HepG2 (cell line): ENCODE results near the gene NTM. TPM values are rescaled to one million over a fixed set of nuclear protein-coding genes. Genes with fewer than 3 reads are reported as not detected.

Experiments used
- ATAC-seq: fragments of 200-7000 bp; cut with Tn5 transposase; 3 replicates; pipeline ENCODE4 v1.9.1; 2020; ENCODE audit warnings: mild to moderate bottlenecking, moderate library complexity
- BruUV-seq: library from RNA; stranded (reverse); fragments of 400-500 nt; replicated peaks from 2 replicates; lab custom pipeline; 2021; lab: Mats Ljungman, UMichigan
- CTCF ChIA-PET: fragments of 300-600 bp; formaldehyde crosslinking; extraction: SDS; loops from one replicate; lab custom pipeline; 2021; ENCODE audit warnings: low total read pairs, inconsistent platforms, low intra/inter-chr PET ratio; lab: Yijun Ruan, JAX
- POLR2A ChIA-PET: fragments of 350-600 bp; sonication (Branson Sonifier 250); formaldehyde crosslinking; loops from one replicate; lab custom pipeline; 2020; ENCODE audit warnings: antibody characterized with exemption, inconsistent platforms; lab: Yijun Ruan, JAX
- DNase-seq: peaks from one replicate; pipeline ENCODE4 v3.0.0-alpha.2; 2015; ENCODE audit warnings: low spot score
- FAIRE-seq: peaks from 3 replicates; lab custom pipeline; 2011; peaks lifted over from hg19 to GRCh38; lab: Jason Lieb, UNC
- H2AFZ ChIP-seq: one replicate; pipeline ENCODE4 v1.6.1; 2011; ENCODE audit warnings: low read length, inconsistent platforms
- H3K27ac ChIP-seq: fragments of 300-600 bp; 3 replicates; pipeline ENCODE4 v1.8.0; 2011; ENCODE audit warnings: mixed run types, mild to moderate bottlenecking, mixed read lengths, low read length, inconsistent platforms; ENCODE audit not compliant: insufficient read depth; ENCODE audit errors: extremely low read length
- H3K27me3 ChIP-seq, 2 experiments: fragments of 200-600 bp in 1 of 2; 2 replicates in 1 of 2; 3 replicates in 1 of 2; pipeline versions ENCODE4 v1.6.0 to v1.8.0; 2011; ENCODE audit warnings: low read length in 2 of 2, mild to moderate bottlenecking in 2 of 2, moderate library complexity in 2 of 2, inconsistent platforms in 1 of 2; ENCODE audit not compliant: insufficient read depth in 2 of 2, control insufficient read depth in 1 of 2
- H3K36me3 ChIP-seq, 2 experiments: fragments of 200-600 bp in 1 of 2; replicated peaks in 1 of 2; 2 replicates in 1 of 2; 3 replicates in 1 of 2; pipeline versions ENCODE4 v1.5.1 to v1.8.0; 2011; ENCODE audit warnings: low read length in 2 of 2, inconsistent platforms in 1 of 2; ENCODE audit not compliant: insufficient read depth in 2 of 2, control insufficient read depth in 1 of 2
- H3K4me1 ChIP-seq: 2 replicates; pipeline ENCODE4 v1.5.1; 2012; ENCODE audit warnings: low read length, inconsistent platforms; ENCODE audit not compliant: insufficient read depth
- H3K4me2 ChIP-seq: 2 replicates; pipeline ENCODE4 v1.6.0; 2011; ENCODE audit warnings: low read depth, low read length, inconsistent platforms
- H3K4me3 ChIP-seq, 3 experiments: fragments of 200-600 bp in 1 of 3; sonication (generic), shearing (Covaris generic) in 1 of 3; replicated peaks in 1 of 3; 2 replicates each; pipeline ENCODE4 v1.5.1; 2011 to 2016; ENCODE audit warnings: low read length in 3 of 3, inconsistent platforms in 2 of 3, low read depth in 2 of 3, mild to moderate bottlenecking in 2 of 3, control low read depth in 1 of 3, mixed read lengths in 1 of 3; ENCODE audit not compliant: insufficient read depth in 1 of 3
- H3K79me2 ChIP-seq: one replicate; pipeline ENCODE4 v1.6.1; 2011; ENCODE audit warnings: low read length, inconsistent platforms; ENCODE audit not compliant: insufficient read depth
- H3K9ac ChIP-seq: 2 replicates; pipeline ENCODE4 v1.6.0; 2011; ENCODE audit warnings: mild to moderate bottlenecking, low read depth, low read length, inconsistent platforms; ENCODE audit not compliant: insufficient read depth
- H3K9me3 ChIP-seq: 2 replicates; pipeline ENCODE4 v1.5.1; 2012; ENCODE audit warnings: mild to moderate bottlenecking, low read length
- H4K20me1 ChIP-seq: 2 replicates; pipeline ENCODE4 v1.6.0; 2011; ENCODE audit warnings: inconsistent platforms, mild to moderate bottlenecking, low read length, moderate library complexity; ENCODE audit not compliant: insufficient read depth
- CAMTA2 ChIP-seq: sonication (generic); formaldehyde crosslinking; IDR thresholded peaks from 2 replicates; pipeline ENCODE4 v1.4.0; 2020; ENCODE audit warnings: mild to moderate bottlenecking, missing genetic modification reagents, borderline replicate concordance
- ESRRA ChIP-seq: sonication (generic); formaldehyde crosslinking; IDR thresholded peaks from 2 replicates; pipeline ENCODE4 v1.5.1; 2020; ENCODE audit warnings: mild to moderate bottlenecking, low read depth, missing genetic modification reagents
- GTF3A ChIP-seq: sonication (generic); formaldehyde crosslinking; conservative IDR thresholded peaks from 2 replicates; pipeline ENCODE4 v1.4.0; 2020; ENCODE audit warnings: mild to moderate bottlenecking, missing genetic modification reagents
- IKZF4 ChIP-seq: sonication (generic); formaldehyde crosslinking; IDR thresholded peaks from 2 replicates; pipeline ENCODE4 v1.5.1; 2020; ENCODE audit warnings: borderline replicate concordance, mild to moderate bottlenecking, low read depth, missing genetic modification reagents; ENCODE audit errors: not compliant biosample characterization
- KAT2B ChIP-seq: fragments of 150-350 bp; IDR thresholded peaks from 2 replicates; pipeline ENCODE4 v1.6.1; 2014; ENCODE audit warnings: low read depth, low read length, borderline replicate concordance
- MIER2 ChIP-seq: IDR thresholded peaks from 2 replicates; pipeline ENCODE4 v1.6.1; 2016; ENCODE audit warnings: missing biosample characterization, missing genetic modification reagents
- NRL ChIP-seq: sonication (generic); formaldehyde crosslinking; IDR thresholded peaks from 2 replicates; pipeline ENCODE4 v1.5.0; 2020; ENCODE audit warnings: missing genetic modification reagents, mild to moderate bottlenecking, moderate library complexity, borderline replicate concordance
- PAWR ChIP-seq: sonication (generic); formaldehyde crosslinking; IDR thresholded peaks from 2 replicates; pipeline ENCODE4 v1.4.0; 2020; ENCODE audit warnings: missing genetic modification reagents, mild to moderate bottlenecking, borderline replicate concordance
- SIN3B ChIP-seq: fragments of 150-350 bp; IDR thresholded peaks from 2 replicates; pipeline ENCODE4 v1.6.1; 2014; ENCODE audit warnings: low read length
- SNAI1 ChIP-seq: sonication (generic); formaldehyde crosslinking; IDR thresholded peaks from 2 replicates; pipeline ENCODE4 v1.5.0; 2020; ENCODE audit warnings: mild to moderate bottlenecking, missing genetic modification reagents, borderline replicate concordance
- THAP11 ChIP-seq: IDR thresholded peaks from 2 replicates; pipeline ENCODE4 v1.6.1; 2016; ENCODE audit warnings: missing biosample characterization, missing genetic modification reagents
- ZFAT ChIP-seq: sonication (generic); formaldehyde crosslinking; conservative IDR thresholded peaks from 2 replicates; pipeline ENCODE4 v1.8.1; 2023; ENCODE audit warnings: missing genetic modification reagents, inconsistent platforms
- ZNF225 ChIP-seq: sonication (generic); formaldehyde crosslinking; IDR thresholded peaks from 2 replicates; pipeline ENCODE4 v1.4.0; 2020; ENCODE audit warnings: mild to moderate bottlenecking, missing genetic modification reagents
- ZNF784 ChIP-seq: sonication (generic); formaldehyde crosslinking; IDR thresholded peaks from 2 replicates; pipeline ENCODE4 v1.5.1; 2020; ENCODE audit warnings: missing genetic modification reagents, mild to moderate bottlenecking, borderline replicate concordance
- WGBS: methylation state at CpG from one replicate; pipeline ENCODE4 v1.1.6; 2017; ENCODE audit warnings: low lambda C conversion rate; 5-methylcytosine and 5-hydroxymethylcytosine counted together
- in situ Hi-C: cut with HindIII; loops from 2 replicates; pipeline ENCODE4 v1.10.0; 2017; ENCODE audit warnings: low pct_unique_long_range_greater_than_20kb; ENCODE audit not compliant: extremely low pct_ligation_motif_present
- intact Hi-C: fragments of 100-400 bp; cut with micrococcal nuclease; formaldehyde crosslinking; loops from one replicate; pipeline ENCODE4 v1.10.0; 2022; ENCODE audit not compliant: unreplicated experiment
- polyA plus RNA-seq, 8 experiments: library from polyadenylated mRNA; depleted of rRNA in 3 of 8; stranded (reverse) in 7 of 8; unstranded in 1 of 8; fragments of >200 nt; fragmentation: Illumina TruSeq in 4 of 8; extraction: Trizol in 4 of 8; gene quantifications; 2 replicates each; pipeline versions ENCODE4 v1.2.1 to v1.2.3, GENCODE V29; 2011 to 2016; ENCODE audit warnings: low read depth in 4 of 8, missing spikeins in 1 of 8, mixed read lengths in 1 of 8; ENCODE audit not compliant: insufficient read depth in 1 of 8
- total RNA-seq, 5 experiments: library from RNA; depleted of rRNA; stranded (reverse); fragments of >200 nt; fragmentation: Illumina TruSeq; extraction: Trizol; gene quantifications; 2 replicates each; pipeline ENCODE4 v1.2.3, GENCODE V29; 2016; ENCODE audit warnings: low read depth in 1 of 5

NTM gene
- total and polyA plus RNA-seq, 2 of the 13 experiments (the other 11 are each of a cell fraction or from before 2014, with no cell fraction given) = not detected

GRCh38 chr11:132095230-132096131 is 725.1 kb downstream of the NTM start:
- BruUV-seq = no TSS peak
- no peak for FAIRE-seq
- H3K4me2 ChIP-seq = no peak overlapping the region
- no peak for ATAC-seq
- H3K9ac ChIP-seq = no peak overlapping the region
- TF ChIP-seq IKZF4 (CRISPR knock-in tag) (no peak), PAWR (CRISPR knock-in tag) (no peak), CAMTA2 (CRISPR knock-in tag) (no peak), NRL (CRISPR knock-in tag) (no peak), ESRRA (CRISPR knock-in tag) (no peak), GTF3A (CRISPR knock-in tag) (no peak), THAP11 (CRISPR knock-in tag) (no peak), ZNF784 (CRISPR knock-in tag) (no peak), ZNF225 (CRISPR knock-in tag) (no peak), KAT2B (no peak), ZFAT (CRISPR knock-in tag) (no peak), SIN3B (no peak), SNAI1 (no peak), MIER2 (no peak)
- in situ Hi-C loops (no loop called here), intact Hi-C loops (no loop called here)
- H3K27ac ChIP-seq = no peak overlapping the region
- POLR2A ChIA-PET = no interaction called here
- H3K27me3 ChIP-seq = no peaks in the 10 kb centered on the region; a peak in 1 of 5 replicates
- H3K79me2 ChIP-seq = no peaks in the 10 kb centered on the region
- no peaks in the 10 kb centered on the region for H4K20me1 ChIP-seq
- CTCF ChIA-PET = no interaction called here
- no peak for DNase-seq
- 31% methylated on average over 7 of the region's 13 CpGs for WGBS
- H2AFZ ChIP-seq = no peak overlapping the region
- no peaks in the 10 kb centered on the region for H3K9me3 ChIP-seq
- no peaks in the 10 kb centered on the region for H3K4me1 ChIP-seq
- H3K36me3 ChIP-seq = no peaks in the 10 kb centered on the region
- no peak overlapping the region for H3K4me3 ChIP-seq
